ENCODE results near the gene IFIT2.
"Not testable (repeated sequence)": the region's sequence is repeated elsewhere in the genome, so short reads cannot be mapped to it uniquely, and the experiment has no call there.

IFIT2 gene

DNA sequence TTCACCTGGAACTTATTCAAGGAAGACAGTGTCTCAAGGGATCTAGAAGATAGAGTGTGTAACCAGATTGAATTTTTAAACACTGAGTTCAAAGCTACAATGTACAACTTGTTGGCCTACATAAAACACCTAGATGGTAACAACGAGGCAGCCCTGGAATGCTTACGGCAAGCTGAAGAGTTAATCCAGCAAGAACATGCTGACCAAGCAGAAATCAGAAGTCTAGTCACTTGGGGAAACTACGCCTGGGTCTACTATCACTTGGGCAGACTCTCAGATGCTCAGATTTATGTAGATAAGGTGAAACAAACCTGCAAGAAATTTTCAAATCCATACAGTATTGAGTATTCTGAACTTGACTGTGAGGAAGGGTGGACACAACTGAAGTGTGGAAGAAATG, 36.9 kb downstream of the IFIT2 start:
- DNase-seq (ENCODE audit: low read depth, low spot score): no peak

DNA sequence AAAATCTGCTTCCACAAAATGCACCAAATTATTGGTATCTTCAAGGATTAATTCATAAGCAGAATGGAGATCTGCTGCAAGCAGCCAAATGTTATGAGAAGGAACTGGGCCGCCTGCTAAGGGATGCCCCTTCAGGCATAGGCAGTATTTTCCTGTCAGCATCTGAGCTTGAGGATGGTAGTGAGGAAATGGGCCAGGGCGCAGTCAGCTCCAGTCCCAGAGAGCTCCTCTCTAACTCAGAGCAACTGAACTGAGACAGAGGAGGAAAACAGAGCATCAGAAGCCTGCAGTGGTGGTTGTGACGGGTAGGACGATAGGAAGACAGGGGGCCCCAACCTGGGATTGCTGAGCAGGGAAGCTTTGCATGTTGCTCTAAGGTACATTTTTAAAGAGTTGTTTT, 38.0 kb downstream of the IFIT2 start:
- no peak for DNase-seq (ENCODE audit: low read depth, low spot score)

DNA sequence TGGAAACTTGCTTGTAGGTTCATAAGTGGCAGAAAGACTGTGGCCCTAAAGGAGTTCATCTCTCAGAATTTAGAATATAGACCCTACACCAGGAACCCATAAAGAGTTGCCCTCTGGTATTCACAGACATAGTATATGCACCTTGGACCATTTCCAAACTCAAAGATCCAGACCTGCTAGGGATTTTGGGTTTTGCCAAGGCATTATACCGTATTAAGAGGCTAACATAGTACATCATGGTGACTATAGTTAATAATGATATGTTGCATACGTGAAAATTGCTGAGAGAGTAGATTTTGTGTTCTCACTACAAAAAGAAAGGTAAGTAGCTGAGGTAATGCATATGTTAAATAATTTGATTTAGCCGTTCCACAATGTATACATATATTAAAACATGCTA, 39.8 kb downstream of the IFIT2 start:
- no peak for DNase-seq (ENCODE audit: low read depth, low spot score)

DNA sequence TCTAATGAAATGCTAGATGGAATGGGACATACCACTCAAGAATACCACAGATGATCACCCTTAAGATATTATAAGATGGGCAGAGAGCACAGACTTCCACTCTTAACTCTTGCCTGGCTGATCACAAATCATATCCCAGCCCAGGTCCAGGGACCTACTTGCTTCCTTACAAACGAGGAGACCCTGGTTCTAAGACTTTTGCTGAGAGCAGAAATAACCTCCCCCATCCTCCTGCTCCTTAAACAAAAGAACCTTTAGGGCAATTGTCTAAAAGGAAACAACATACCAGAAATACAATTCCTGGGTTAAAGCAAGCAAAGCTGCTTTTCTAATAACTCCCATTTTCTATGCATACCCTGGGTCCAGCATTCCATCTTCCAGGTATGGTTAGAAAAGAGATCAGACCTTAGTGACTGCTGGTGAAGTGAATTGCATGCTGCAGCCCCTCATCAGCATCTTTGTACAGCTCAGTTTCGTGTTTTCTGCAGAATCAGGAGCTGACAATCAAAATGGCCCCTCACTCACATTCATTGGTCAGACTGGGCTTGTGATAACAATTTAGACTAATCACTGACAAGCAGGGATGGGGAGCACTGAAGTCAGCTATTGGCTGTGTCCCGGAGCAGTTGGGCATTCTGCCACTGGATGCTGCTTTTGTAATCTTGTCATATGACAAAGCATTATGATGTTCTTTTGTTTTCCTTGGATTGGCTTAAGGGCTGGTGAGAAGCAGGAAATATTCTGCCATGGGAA, 40.5 kb downstream of the IFIT2 start:
- no peak for DNase-seq (ENCODE audit: low read depth, low spot score)

DNA sequence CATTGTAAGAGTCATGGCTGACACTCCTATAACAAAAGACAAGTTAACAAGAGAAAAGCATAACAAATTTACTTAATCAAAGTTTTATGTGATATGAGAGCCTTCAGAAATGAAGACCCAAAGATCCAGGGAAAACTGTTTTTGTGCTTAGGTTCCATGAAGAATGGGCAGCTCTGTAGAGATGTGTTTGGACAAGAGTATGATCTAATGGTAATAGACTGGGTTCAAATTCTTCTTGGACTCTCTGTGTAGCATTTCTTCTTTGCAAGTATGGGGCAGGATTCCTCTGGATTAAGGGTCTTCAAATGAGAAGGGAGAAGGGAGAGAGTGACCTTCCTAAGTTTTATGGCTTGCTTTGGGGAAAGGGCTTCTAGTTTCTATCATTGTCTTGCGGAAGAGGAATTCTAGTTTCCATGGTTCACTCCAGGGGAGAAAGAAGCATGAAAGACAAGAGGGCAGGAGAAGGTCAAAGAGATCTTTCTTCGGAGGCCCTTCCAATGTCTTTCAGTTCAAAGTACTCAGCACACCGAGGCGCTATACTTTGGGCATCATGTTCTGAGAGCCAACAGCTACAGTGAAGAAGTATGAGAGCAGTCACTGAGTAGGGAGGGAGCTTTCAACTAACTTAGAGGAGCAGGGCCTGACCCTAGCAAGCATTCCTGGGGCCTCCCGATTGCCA, 41.4 kb downstream of the IFIT2 start:
- DNase-seq (ENCODE audit: low read depth, low spot score): no peak

DNA sequence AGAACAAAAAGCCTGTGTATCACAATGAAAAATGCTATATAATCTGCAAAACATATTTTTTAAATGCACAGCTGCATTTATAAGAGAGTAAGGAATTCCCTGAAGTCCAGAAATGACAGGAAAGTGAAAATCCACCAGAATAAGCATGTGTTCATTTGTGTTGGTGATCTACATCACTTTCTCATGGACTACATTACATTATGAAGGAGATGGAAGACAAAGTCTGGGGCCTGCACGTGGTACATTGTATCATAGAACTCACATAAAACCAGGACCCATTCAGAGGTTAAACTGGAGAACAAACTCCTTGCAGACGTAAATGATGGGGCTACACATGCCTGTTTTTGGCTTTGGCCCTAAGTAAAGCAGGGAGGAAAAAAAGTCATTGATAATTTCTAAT, 42.3 kb downstream of the IFIT2 start:
- no peak for DNase-seq (ENCODE audit: low read depth, low spot score)

DNA sequence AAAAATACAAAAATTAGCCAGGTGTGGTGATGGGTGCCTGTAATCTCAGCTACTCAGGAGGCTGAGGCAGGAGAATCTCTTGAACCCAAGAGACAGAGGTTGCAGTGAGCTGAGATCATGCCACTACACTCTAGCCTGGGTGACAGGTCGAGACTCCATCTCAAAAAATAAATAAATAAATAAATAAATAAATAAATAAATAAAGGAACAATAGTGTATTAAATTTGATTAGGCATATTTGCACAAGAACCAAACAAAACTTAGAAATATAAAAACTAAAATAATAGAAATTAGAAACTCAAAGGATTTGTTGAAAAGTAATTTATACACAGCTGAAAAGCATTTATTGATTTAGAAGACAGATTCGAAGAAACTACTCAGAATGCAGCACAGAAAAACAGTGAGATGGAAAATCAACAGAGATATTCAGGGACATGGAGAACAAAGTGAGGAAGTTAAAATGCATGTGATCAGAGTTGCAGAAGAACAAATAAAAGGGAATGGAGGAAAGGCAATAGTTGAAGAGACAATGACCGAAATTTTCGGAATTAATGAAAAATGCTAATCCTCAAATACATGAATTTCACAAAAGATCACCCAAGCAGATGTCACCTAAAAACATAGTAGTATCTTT, 43.6 kb downstream of the IFIT2 start:
- DNase-seq (ENCODE audit: low read depth, low spot score): no peak

DNA sequence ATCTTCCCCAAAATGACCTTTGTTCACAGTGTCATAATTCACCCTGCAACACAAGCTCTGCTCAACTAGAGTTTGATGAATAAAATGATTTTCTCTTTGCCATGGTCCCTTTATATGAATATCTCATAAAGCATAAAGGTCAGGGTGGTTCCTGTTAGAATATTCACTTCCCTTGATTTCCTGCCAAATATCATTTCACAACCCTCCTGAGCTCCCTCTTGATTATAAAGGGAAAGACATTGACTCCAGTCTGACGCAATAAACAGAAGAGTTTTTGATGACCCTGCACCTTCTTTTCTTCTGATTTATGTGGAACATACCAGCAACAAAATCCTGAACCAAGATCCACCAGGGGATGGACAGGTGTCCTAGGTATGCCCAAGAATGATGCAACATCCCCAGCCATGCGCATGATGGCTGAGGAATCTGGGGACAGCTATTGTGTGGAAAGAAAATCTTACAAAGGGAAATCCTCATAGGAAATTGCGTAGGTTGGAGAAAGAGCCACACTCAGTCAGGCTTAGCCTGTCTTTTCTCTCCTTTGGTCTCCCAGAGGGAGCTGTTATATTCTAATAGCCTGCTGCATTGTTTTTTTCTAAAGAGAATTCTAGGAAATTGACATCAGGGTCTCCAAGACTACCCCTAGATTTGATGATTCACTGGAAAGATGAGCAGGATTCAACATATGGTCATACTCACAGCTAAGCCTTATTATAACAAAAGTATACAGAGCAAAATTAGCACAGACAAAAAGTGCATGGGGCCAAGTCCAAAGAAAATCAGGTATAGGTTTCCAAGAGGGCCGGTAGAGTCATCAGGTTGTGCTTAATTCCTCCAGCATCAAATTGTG, 44.8 kb downstream of the IFIT2 start:
- no peak for DNase-seq (ENCODE audit: low read depth, low spot score)

DNA sequence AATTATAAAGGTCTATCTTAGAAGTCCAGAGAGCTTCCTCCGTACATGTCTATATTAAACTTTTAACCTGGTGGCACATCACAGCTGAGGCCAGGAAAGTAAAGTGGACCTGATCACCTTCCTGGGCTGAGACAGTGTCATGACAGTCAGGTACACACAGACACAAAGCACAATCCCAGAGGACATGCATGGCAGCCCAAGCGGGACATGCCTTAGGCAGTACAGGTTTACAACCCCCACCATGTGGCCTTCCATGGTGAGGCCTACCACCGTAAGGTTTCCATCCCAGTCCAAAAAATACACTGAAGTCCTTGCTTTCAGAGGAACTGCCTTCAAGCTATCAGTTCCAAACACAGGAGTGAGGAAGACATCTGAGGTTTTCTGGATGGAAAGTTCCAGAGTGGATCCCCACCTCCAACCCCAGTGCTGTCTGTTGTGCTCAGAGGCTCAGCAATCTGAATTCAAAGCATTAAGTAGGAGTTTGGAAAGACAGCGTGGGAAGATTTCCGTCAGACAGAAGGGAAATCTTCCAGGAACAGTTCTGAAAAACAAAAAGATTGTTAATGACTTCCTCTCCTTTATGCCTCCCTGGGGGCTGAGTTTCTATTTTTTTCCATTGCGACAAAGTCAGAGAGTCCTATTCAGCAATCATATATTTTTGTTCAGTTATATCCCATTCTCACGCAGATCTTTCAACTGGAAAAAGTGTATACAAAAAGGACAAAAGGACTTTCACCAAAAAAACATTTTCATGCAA, 46.0 kb downstream of the IFIT2 start:
- no peak for DNase-seq (ENCODE audit: low read depth, low spot score)

DNA sequence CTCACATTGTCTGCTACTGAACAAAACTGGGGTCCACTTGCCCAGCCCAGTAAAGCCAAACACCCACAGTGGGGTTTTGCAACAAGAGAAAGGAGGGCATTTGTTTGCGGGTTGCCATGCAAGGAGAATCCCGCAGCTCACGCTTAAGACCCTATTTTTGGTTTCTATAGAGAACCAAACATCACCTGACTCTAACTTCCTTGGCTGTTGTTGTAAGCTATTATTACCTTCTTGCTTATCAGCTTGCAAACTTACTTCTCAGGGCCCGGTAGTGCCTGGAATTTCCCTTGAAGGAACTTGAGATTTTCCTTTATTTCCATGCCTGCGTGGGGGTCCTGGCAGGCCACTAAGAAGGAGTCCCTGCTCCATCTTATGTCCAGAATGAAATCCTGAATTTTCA, 46.6 kb downstream of the IFIT2 start:
- no peak for DNase-seq (ENCODE audit: low read depth, low spot score)

DNA sequence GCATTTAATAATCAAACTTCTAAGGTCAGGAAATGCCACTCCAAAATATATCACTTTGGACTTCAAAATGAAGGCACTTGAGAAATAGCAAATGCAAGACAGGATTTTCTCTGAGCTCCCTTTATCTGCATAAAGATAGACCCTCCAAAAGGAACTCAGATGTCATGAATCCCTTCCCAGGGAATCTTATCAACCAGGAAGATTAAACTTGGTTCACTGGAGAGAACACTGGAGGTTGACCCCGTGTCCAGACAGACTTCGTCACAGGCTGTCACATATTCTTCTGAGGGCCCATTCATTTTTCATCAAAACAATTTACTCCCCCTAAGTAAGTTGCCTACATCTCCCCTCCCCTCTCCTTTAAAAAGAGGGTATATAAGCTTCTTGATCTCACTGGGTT, 47.1 kb downstream of the IFIT2 start:
- DNase-seq (ENCODE audit: low read depth, low spot score): no peak

DNA sequence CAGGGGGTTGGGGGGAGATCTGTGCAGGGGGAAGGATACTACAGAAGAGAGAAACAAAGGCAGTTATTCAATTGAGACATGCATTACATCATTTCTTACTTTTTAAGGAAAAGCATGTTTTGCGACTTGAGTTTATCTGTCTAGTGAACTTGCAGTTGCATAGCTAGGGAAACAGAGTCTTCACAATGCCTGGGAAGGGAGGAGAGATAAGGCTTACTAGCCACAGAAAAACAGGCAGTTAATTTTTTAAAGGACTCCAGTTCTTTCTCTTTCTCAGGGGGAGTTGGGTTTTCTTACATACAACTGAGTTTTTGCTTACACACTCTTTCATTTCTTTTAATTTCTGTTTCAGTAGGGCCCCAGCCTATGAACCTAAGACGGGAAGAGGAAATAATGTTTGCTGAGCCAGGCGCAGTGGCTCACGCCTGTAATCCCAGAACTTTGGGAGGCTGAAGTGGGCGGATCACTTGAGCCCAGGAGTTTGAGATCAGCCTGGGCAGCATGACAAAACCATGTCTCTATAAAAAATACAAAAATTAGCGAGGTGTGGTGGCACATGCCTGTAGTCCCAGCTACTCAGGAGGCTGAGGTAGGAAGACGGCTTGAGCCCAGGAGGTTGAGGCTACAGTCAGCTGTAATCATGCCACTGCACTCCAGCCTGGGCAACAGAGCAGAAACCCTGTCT, 48.9 kb downstream of the IFIT2 start:
- not testable (repeated sequence) for DNase-seq (ENCODE audit: low read depth, low spot score)

DNA sequence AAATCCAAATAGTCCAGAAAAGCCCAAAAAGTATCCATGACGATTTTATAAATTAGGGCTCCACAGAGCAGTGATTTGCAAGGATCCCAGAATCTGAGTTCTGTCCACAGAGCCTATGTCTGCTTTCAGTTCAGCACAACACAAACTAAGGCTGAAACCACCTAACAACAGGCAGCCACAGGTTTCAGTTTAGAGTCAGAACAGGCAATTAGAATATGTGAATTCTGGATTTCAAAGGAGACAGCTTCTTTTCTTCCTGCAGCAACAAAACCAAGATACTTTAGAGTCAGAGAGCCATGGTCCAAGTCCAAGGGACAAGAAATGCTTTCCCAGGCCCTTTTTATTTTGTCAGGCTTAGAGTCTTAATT, 49.5 kb downstream of the IFIT2 start:
- DNase-seq (ENCODE audit: low read depth, low spot score): no peak

DNA sequence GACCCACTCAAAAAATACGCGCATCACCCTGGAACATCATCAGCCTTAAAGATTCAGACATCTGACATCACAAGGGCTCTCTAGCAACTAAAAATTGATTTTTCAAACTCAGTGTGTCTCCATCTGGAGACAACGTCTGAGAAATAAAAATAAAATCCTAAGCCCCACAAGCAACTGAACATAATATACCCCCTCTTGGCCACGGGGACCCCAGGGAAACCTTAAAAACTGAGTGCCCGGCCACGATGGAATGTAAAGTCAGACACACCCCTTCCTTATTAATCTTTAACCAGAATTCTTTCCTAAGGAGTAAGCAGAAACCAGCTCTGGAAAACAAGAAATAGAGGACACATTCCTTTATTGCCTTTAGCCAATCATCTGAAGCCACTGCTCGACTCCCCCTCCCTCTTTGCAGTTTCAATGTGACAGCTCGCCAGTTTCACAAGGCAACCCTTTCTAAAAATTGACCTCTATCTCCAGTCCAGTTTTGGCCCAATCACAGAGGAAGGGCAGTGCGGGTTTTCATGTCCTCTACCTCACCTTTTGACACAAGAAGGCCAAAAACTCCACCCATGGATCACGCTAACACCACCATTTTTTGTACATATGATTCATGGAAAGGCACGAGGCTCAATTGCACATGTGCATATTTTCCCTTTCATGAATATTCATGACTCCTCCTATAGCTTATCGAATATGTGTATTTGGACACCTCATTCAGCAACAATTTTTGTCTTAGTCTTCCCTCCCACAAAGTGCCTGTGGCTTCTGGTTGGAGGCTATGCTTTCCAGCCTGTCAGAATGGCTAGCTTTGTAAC, 50.1 kb downstream of the IFIT2 start:
- DNase-seq (ENCODE audit: low read depth, low spot score): no peak

DNA sequence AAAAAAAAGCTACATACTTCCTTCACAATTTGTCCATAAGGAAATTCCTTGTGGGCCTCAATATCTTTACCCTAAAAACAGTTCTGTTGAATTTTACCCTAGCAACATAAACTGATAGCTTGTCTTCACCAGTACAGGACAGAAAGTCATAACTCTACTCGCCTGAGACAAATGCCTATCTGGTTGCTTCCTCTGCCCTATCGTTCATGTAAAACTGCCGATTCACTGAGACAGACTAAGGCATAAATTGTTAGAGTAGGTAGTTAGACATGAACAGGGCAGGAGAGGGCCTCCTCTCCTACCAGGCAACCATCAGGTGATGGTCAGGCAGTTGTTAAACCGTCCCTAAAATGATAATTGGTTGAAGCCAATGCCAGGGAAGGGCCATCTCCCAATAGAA, 51.0 kb downstream of the IFIT2 start:
- DNase-seq (ENCODE audit: low read depth, low spot score): no peak

DNA sequence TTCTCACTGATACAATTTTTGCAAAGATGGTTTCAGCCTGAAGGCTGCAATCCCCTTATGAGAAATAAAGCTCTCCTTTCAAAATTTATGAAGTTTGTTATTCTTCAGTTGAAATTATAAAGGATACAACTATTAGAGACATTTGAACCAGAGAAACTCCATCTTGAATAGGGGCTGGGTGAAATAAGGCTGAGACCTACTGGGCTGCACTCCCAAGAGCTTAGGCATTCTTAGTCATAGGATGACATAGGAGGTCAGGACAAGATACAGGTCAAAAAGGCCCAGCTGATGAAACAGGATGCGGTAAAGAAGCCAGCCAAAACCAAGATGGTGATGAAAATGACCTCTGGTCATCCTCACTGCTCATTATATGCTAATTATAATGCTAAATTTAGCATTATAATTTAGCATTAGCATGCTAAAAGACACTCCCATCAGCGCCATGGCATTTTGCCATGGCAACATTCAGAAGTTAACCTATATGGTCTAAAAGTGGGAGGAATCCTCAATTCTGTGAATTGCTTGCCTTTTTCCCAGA, 53.6 kb downstream of the IFIT2 start:
- no peak for DNase-seq (ENCODE audit: low read depth, low spot score)

DNA sequence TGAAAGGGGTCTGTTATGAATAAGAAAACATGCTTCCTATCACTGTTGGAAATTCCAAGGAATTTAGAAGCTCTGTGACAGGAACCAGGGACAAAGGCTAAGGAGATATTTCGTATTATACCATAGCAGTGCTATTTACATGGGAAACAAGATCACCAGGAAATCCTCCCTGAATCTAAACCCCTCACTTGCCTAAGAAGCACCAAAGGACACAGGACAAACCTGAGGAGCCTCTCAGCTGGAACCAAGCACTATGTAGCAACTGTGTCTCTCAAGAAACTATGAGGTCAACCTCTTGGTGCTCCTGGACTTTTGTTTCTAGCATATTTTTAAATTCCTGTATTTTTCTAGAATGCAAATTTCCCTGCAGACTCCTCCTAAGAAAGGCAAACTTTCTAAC, 55.2 kb downstream of the IFIT2 start:
- no peak for DNase-seq (ENCODE audit: low read depth, low spot score)

DNA sequence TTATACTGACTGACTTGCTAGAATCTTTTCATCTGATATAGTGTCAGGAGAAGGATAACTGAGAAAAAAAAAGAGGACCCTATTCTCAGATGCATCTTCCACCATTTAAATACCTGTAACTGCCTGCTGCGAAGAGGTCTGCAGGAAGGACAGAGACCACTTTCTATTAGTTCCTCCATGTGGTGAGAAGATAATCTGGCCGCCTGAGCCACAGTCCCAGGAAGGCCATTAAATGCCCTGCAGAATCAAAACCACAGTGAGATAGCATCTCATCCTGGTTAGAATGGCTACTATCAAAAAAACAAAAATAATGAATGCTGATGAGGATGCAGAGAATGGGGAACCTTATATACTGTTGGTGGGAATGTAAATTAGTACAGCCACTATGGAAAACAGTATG, 56.1 kb downstream of the IFIT2 start:
- DNase-seq (ENCODE audit: low read depth, low spot score): no peak

Data from activated naive CD8-positive, alpha-beta T cell treated with anti-CD3 and anti-CD28 coated beads, Interleukin-2, amount 50 U/mL, for 16 hours (primary cell).